ENCODE measurements around the gene TEPSIN.

- no peak for TF ChIP-seq POLR2AphosphoS5 (IDR thresholded peaks at IDR 0.05)
- TF ChIP-seq, protein P1, sequence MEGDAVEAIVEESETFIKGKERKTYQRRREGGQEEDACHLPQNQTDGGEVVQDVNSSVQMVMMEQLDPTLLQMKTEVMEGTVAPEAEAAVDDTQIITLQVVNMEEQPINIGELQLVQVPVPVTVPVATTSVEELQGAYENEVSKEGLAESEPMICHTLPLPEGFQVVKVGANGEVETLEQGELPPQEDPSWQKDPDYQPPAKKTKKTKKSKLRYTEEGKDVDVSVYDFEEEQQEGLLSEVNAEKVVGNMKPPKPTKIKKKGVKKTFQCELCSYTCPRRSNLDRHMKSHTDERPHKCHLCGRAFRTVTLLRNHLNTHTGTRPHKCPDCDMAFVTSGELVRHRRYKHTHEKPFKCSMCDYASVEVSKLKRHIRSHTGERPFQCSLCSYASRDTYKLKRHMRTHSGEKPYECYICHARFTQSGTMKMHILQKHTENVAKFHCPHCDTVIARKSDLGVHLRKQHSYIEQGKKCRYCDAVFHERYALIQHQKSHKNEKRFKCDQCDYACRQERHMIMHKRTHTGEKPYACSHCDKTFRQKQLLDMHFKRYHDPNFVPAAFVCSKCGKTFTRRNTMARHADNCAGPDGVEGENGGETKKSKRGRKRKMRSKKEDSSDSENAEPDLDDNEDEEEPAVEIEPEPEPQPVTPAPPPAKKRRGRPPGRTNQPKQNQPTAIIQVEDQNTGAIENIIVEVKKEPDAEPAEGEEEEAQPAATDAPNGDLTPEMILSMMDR (IDR thresholded peaks at IDR 0.05): no peak
Measured at GRCh38 chr17:81210466-81210865, 28.4 kb downstream of the TEPSIN start.

All from esophagus muscularis mucosa (tissue), 3 donors.